Left ventricle myocardium inferior (tissue), 1 donor: ENCODE data around the gene RIC1. TPM values are rescaled to one million over a fixed set of nuclear protein-coding genes. Genes with fewer than 3 reads are reported as not detected.
"Not testable (repeated sequence)": the region's sequence is repeated elsewhere in the genome, so short reads cannot be mapped to it uniquely, and the experiment has no call there.

Experiments used
- DNase-seq: peaks from one replicate; pipeline ENCODE4 v3.0.0-alpha.2; 2020
- H3K27ac ChIP-seq: fragments of 200-600 bp; replicated peaks from 2 replicates; pipeline ENCODE4 v1.8.0; 2021
- H3K27me3 ChIP-seq: fragments of 200-600 bp; 2 replicates; pipeline ENCODE4 v1.8.0; 2021; ENCODE audit warnings: low read depth
- H3K36me3 ChIP-seq: fragments of 200-600 bp; 2 replicates; pipeline ENCODE4 v1.8.0; 2021
- H3K4me1 ChIP-seq: fragments of 200-600 bp; 2 replicates; pipeline ENCODE4 v1.8.0; 2021
- H3K4me3 ChIP-seq: fragments of 200-600 bp; 2 replicates; pipeline ENCODE4 v1.8.0; 2021; ENCODE audit warnings: mild to moderate bottlenecking, moderate library complexity
- H3K9me3 ChIP-seq: fragments of 200-600 bp; replicated peaks from 2 replicates; pipeline ENCODE4 v1.8.0; 2021
- intact Hi-C: fragments of 100-400 bp; cut with micrococcal nuclease; formaldehyde crosslinking; loops from one replicate; pipeline ENCODE4 v1.11.0; 2022
- total RNA-seq: library from RNA; stranded (reverse); fragmentation: NEBNext Ultra II Directional; extraction: Animal tissue kit (Norgen Biotek cat#: 25700); gene quantifications from one replicate; pipeline ENCODE4 v1.2.1, GENCODE V29; 2021
- TF ChIP-seq, protein P1 (sequence below): fragments of 200-600 bp; IDR thresholded peaks from 2 replicates; pipeline ENCODE4 v1.8.0; 2021; ENCODE audit warnings: antibody characterized with exemption, mild to moderate bottlenecking, borderline replicate concordance
- donor health status: DM: no; HTN: yes; CAD: no; lungs with severe emphysema.

Gene RIC1
- total RNA-seq, 1 donor from 2014 or later: 7.1 TPM

DNA sequence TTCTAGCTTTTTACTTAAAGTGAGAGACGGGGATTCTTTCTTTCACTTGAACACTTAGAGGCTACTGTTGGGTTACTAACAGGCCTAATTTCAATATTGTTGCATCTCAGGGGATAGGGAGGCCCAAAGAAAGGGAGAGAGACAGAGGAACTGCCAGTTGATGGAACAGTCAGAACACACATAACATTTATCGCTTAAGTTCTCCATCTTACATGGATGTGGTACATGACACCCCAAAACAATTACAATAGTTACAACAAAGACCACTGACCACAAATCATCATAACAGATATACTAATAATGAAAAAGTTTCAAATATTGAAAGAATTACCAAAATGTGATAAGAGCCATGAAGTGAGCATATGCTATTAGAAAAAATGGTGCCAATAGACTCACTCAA, 4.3 kb upstream of the RIC1 start:
- no peak for DNase-seq
- no peaks in the 10 kb centered on the region for H3K36me3 ChIP-seq
- TF ChIP-seq, protein P1, sequence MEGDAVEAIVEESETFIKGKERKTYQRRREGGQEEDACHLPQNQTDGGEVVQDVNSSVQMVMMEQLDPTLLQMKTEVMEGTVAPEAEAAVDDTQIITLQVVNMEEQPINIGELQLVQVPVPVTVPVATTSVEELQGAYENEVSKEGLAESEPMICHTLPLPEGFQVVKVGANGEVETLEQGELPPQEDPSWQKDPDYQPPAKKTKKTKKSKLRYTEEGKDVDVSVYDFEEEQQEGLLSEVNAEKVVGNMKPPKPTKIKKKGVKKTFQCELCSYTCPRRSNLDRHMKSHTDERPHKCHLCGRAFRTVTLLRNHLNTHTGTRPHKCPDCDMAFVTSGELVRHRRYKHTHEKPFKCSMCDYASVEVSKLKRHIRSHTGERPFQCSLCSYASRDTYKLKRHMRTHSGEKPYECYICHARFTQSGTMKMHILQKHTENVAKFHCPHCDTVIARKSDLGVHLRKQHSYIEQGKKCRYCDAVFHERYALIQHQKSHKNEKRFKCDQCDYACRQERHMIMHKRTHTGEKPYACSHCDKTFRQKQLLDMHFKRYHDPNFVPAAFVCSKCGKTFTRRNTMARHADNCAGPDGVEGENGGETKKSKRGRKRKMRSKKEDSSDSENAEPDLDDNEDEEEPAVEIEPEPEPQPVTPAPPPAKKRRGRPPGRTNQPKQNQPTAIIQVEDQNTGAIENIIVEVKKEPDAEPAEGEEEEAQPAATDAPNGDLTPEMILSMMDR: no peak
- no peak overlapping the region for H3K27ac ChIP-seq
- no peaks in the 10 kb centered on the region for H3K9me3 ChIP-seq
- intact Hi-C loops: no loop called here
- H3K4me1 ChIP-seq: peaks cover 70% of the 10 kb centered on the region
- no peak overlapping the region for H3K4me3 ChIP-seq
- no peaks in the 10 kb centered on the region for H3K27me3 ChIP-seq

DNA sequence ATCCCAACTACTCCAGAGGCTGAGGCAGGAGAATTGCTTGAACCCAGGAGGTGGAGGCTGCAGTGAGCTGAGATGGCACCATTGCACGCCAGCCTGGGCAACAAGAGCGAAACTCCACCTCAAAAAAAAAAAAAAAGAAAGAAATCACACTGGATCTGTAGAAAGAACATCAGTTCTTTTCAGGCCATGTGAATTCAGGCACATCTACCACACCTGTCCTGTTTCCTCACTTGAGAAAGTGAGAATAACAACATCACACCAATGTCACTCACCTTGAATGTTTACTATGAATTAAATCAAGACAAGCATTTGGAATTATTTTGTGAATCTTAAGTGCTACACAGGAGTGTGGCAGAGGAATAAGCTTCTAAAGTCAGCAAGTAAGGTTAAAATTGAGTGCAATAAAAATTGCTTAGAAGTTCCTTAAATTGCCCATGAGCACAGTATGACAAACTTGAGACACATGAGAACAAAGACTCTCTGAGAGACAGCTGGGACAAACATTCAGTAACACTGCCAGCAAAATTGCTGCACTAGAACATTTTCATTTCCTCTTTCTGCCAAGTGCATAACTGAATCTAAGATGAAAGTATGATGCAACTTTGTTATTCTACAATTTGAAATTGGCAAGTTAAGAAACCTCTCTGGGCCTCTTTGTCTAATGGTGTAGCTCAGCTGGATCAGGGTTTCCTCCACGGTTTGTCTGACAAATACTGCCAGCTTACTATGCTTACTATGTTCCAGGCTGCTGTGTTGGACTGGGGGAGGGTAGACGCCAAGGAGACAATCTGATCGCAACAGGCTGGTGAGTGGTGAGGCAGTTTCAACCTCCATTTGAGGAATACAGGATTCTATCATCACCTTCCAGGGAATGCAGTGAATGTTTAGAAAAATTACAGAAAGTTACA, 1.9 kb upstream of the RIC1 start:
- Histone ChIP-seq H3K4me3 (peak overlapping the region; percentile 98), H3K4me1 (peaks cover 81% of the 10 kb centered on the region), H3K9me3 (no peaks in the 10 kb centered on the region), H3K36me3 (no peaks in the 10 kb centered on the region), H3K27me3 (no peaks in the 10 kb centered on the region), H3K27ac (peak overlapping the region; percentile 99)
- TF ChIP-seq, protein P1: no peak
- DNase-seq: peak; percentile 32
- intact Hi-C loops: no loop called here

GRCh38 chr9:5627686-5628085, 1.2 kb upstream of the RIC1 start:
- not testable (repeated sequence) for DNase-seq

DNA sequence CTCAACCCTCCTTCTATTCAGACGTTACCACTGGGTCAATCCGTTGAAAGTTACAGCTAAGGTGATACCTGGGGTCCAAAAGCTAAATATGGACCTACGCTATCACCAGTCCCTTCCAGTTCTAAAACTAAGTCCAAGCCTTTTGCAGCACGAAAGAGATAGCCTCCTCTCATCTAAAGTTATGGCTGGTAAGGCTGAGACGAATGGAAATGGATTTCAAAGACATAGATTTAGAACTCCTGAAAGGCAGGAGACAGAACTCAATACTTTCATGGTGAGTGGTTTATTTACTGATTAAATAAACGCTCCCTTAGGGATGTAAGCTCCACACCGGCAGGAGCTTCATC, 751 bp upstream of the RIC1 start:
- TF ChIP-seq, protein P1: no peak
- intact Hi-C loops: no loop called here
- no peaks in the 10 kb centered on the region for H3K9me3 ChIP-seq
- H3K27ac ChIP-seq: peak overlapping the region; percentile 99
- DNase-seq: no peak
- peaks cover 90% of the 10 kb centered on the region for H3K4me1 ChIP-seq
- no peaks in the 10 kb centered on the region for H3K27me3 ChIP-seq
- H3K4me3 ChIP-seq: peak overlapping the region; percentile 98
- no peaks in the 10 kb centered on the region for H3K36me3 ChIP-seq

More at GRCh38 chr9:5627686-5628085, 1.2 kb upstream of the RIC1 start:
- H3K36me3 ChIP-seq, intact Hi-C loops, H3K9me3 ChIP-seq, H3K27me3 ChIP-seq: not testable (repeated sequence)
- Histone ChIP-seq H3K4me3 (peak overlapping the region; percentile 98), H3K4me1 (peaks cover 87% of the 10 kb centered on the region), H3K27ac (peak overlapping the region; percentile 99)

GRCh38 chr9:5629312-5630080, 589 bp downstream of the RIC1 start:
- H3K36me3 ChIP-seq: no peaks in the 10 kb centered on the region
- peak overlapping the region; percentile 99 for H3K27ac ChIP-seq
- DNase-seq: peak; percentile 61
- H3K9me3 ChIP-seq: no peaks in the 10 kb centered on the region
- H3K27me3 ChIP-seq: no peaks in the 10 kb centered on the region
- H3K4me1 ChIP-seq: peaks cover 86% of the 10 kb centered on the region
- intact Hi-C loops: loop anchor here (10.0 kb wide), 1 partner anchor 65 kb away; no protein-coding TSS in a partner anchor
- TF ChIP-seq, protein P1: no peak
- H3K4me3 ChIP-seq: peak overlapping the region; percentile 98
